C4-2B (cell line): ENCODE results near the gene EML6.

Source experiments
- H3K27ac ChIP-seq: fragments of 450-650 bp; 2 replicates; pipeline ENCODE4 v1.5.1; 2017
- ZFX ChIP-seq: fragments of 450-650 bp; IDR thresholded peaks from 2 replicates; pipeline ENCODE4 v1.6.1; 2017
- TF ChIP-seq, protein P1 (sequence below): fragments of 450-650 bp; conservative IDR thresholded peaks from 2 replicates; pipeline ENCODE4 v1.5.1; 2017; ENCODE audit warnings: mild to moderate bottlenecking

Gene EML6

DNA sequence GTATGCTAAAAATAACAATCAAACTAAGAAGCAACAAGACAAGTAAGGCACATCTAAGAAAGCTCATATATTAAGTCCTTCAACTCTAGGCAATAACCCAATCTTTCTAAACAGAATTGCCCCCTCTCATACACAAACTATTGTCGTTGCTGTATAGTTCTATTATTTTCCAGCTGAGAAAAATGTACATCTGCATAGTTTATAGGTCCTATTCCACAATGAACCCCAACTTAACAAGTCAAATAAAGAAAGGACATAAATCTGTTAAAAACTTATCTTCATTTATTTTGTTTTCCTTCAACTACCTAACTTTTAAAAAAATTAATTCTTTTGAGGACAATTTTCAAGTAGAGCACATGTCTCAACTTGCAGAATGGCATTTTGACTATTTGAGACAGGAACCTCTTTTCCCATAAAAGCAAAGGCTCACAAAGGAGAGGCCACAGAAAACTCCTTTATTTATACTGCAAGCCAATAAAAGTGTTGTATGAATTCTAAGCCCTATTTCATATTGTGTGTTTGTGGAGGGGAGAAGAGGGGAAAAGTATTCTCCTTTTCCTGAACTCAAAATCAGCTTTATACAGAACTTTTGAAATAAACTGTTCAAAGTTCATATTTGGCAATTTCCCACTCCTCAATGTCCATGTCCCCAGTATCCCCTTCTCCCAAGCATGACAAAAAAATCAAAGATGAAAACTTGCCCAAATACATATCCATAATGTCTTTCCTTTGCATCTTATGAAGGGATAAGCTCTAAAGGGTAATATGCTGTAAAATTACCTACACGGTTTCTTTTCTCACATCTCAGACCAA, 289.4 kb downstream of the EML6 start:
- no peak for TF ChIP-seq ZFX
- TF ChIP-seq, protein P1, sequence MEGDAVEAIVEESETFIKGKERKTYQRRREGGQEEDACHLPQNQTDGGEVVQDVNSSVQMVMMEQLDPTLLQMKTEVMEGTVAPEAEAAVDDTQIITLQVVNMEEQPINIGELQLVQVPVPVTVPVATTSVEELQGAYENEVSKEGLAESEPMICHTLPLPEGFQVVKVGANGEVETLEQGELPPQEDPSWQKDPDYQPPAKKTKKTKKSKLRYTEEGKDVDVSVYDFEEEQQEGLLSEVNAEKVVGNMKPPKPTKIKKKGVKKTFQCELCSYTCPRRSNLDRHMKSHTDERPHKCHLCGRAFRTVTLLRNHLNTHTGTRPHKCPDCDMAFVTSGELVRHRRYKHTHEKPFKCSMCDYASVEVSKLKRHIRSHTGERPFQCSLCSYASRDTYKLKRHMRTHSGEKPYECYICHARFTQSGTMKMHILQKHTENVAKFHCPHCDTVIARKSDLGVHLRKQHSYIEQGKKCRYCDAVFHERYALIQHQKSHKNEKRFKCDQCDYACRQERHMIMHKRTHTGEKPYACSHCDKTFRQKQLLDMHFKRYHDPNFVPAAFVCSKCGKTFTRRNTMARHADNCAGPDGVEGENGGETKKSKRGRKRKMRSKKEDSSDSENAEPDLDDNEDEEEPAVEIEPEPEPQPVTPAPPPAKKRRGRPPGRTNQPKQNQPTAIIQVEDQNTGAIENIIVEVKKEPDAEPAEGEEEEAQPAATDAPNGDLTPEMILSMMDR, result no peak
- no peak overlapping the region for H3K27ac ChIP-seq

DNA sequence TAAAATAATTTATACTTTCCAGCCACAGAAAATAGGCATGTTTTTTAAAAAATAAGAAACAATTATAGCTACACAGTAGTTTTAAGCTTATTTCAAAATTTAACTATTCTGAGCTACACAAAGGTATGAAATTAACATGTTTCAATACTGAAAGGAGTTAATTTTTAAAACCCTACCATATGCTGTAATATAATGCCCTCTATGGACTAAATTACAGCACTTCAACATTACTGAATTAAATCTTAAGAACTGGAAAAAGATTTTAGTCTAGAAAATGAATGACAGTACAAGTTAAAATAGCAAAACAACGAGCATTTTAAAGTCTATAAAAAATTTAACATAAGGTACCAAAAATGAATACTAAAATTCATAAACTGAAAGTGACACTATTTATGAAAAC, 290.5 kb downstream of the EML6 start:
- no peak for TF ChIP-seq ZFX
- TF ChIP-seq, protein P1, result peak; percentile 5

DNA sequence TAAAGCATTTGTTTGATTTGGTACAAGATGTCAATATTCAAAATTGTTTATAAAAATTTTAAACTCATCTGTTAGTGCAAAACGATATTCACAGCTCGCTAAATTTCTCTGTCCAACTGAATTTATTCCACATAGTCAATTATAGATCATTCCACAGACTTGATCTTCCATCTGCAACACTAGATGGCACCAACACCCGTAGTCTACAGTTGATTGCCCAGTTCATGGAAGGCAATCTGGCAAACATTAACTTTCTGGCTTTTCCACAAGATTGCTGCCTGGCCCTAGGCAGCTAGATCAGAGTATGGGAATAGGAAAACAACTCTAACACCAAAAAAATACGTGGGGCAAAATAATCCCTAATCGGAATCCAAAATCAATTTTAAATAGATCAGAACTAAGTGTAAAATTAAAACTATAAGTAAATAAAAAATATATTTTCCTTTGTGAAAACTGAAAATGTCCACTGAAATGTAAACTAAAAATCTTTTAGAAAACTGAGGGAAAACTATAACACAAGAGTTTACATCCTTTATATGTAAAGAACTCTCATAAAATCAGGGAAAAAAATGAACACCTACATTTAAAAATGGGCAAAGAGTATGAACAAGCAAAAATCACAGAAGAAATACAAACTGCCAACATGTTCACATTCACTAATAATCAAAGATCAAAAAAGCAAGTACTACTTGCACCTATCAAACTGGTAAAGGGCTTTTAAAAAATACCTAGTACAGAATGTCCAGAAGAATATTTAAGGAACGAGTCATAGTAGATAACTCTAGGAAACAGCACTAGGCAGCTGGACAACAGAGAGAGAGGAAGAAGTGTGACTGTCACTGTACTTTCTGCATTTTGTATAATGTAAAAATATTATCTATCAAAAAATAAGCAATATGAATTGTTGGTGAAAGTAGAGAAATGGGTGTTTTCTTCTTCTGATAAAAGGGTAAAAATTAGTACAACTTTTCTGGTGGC, 291.8 kb downstream of the EML6 start:
- no peak for TF ChIP-seq ZFX
- TF ChIP-seq, protein P1, result peak; percentile 66
- no peak overlapping the region for H3K27ac ChIP-seq

More for the DNA sequence above, 290.5 kb downstream of the EML6 start:
- no peak overlapping the region for H3K27ac ChIP-seq

DNA sequence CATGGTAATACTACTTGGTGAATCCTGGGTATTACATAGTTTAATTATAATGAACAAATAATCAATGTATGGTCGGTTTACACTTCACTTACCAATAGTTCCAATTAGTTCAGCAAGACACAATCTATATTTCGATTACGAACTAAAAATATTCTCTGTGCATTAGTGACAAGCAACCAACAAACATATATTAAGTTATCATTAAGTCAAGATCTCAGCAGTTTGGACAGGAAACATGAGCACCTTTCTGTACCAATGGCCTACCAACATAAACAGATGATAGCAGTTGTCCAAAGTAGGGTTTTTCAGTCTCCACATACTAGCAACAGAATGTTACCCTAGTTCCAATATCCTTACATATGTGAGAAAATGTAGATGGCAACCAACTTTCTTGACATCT, 294.0 kb downstream of the EML6 start:
- no peak overlapping the region for H3K27ac ChIP-seq
- TF ChIP-seq ZFX, result no peak
- TF ChIP-seq, protein P1, result no peak

DNA sequence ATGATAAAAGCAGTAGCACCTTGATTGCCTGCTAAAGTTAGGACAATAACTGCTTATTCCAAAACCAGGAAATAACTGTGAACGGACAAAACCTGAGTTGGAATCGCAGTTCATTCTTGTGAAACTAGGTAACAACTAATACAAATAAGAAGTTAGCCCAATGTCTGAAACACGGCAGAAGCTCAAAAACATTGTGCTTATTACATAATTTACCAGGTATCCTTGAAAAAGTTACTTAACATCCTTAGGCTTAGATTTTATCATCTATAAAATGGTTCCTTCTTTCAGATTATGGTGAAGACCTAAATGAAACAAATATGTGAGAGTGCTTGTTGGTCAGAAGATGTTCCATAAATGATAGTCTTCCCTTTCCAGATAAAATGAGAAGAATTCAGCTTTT, 294.4 kb downstream of the EML6 start:
- no peak for TF ChIP-seq ZFX
- TF ChIP-seq, protein P1, result no peak

DNA sequence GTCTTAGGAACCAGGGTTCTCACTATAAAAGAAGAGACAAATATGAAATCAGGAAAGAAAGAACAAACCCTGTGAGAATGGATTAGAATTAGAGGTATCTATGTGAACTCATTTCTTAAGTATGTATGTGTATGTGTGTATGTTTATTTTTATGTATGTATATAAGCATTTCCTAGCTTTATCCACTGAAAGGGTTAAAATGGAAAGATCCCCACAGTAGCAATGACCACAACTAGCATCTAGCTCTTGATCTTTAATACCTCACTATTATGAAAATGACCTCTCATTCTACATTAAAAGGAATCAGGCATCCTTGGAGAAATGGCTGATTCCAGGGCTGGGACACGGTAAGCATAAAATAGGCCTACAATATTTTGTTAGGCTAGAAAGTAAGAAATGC, 295.2 kb downstream of the EML6 start:
- H3K27ac ChIP-seq, result no peak overlapping the region
- TF ChIP-seq ZFX, result no peak
- TF ChIP-seq, protein P1, result no peak

More for the DNA sequence above, 294.4 kb downstream of the EML6 start:
- H3K27ac ChIP-seq, result no peak overlapping the region
